ENCODE data around the gene NXPH3. TPM values are rescaled to one million over a fixed set of nuclear protein-coding genes. Genes with fewer than 3 reads are reported as not detected.
"Not testable (repeated sequence)": the region's sequence is repeated elsewhere in the genome, so short reads cannot be mapped to it uniquely, and the experiment has no call there.

Gene NXPH3
- total RNA-seq (2014; rRNA removed; shearing (Covaris generic)), result 0.12 and 0.24 TPM in 2 replicates

- DNase-seq (ENCODE audit: low spot score), result peak; percentile 27
Observed at GRCh38 chr17:49575679-49576087, at the start of gene NXPH3. TSS of gene NXPH3 (plus strand) at chr17:49575871. CDS start at chr17:49576220, 349 bp downstream.

GRCh38 chr17:49527927-49528651, 47.6 kb upstream of the NXPH3 start:
- DNase-seq (ENCODE audit: low spot score), result no peak

GRCh38 chr17:49528966-49529365, 46.7 kb upstream of the NXPH3 start:
- no peak for DNase-seq (ENCODE audit: low spot score)

GRCh38 chr17:49530118-49530517, 45.6 kb upstream of the NXPH3 start:
- DNase-seq (ENCODE audit: low spot score), result no peak

GRCh38 chr17:49543860-49544259, 31.8 kb upstream of the NXPH3 start:
- DNase-seq (ENCODE audit: low spot score), result no peak

- DNase-seq (ENCODE audit: low spot score), result no peak
Observed at GRCh38 chr17:49545007-49545660, 30.5 kb upstream of the NXPH3 start.

- no peak for DNase-seq (ENCODE audit: low spot score)
Observed at GRCh38 chr17:49545806-49546545, 29.7 kb upstream of the NXPH3 start.

- DNase-seq (ENCODE audit: low spot score), result no peak
Observed at GRCh38 chr17:49546546-49547535, 28.8 kb upstream of the NXPH3 start.

- no peak for DNase-seq (ENCODE audit: low spot score)
Observed at GRCh38 chr17:49547566-49547965, 28.1 kb upstream of the NXPH3 start.

- DNase-seq (ENCODE audit: low spot score), result no peak
Observed at GRCh38 chr17:49548051-49548505, 27.6 kb upstream of the NXPH3 start.

GRCh38 chr17:49548506-49549310, 27.0 kb upstream of the NXPH3 start:
- DNase-seq (ENCODE audit: low spot score), result peak; percentile 34

GRCh38 chr17:49549311-49549605, 26.4 kb upstream of the NXPH3 start:
- DNase-seq (ENCODE audit: low spot score), result no peak

- DNase-seq (ENCODE audit: low spot score), result no peak
Observed at GRCh38 chr17:49549691-49550678, 25.7 kb upstream of the NXPH3 start.

GRCh38 chr17:49550764-49551163, 24.9 kb upstream of the NXPH3 start:
- DNase-seq (ENCODE audit: low spot score), result not testable (repeated sequence)

GRCh38 chr17:49551221-49552069, 24.2 kb upstream of the NXPH3 start:
- DNase-seq (ENCODE audit: low spot score), result no peak

GRCh38 chr17:49552070-49552751, 23.5 kb upstream of the NXPH3 start:
- peak; percentile 31 for DNase-seq (ENCODE audit: low spot score)

- no peak for DNase-seq (ENCODE audit: low spot score)
Observed at GRCh38 chr17:49553676-49554335, 21.9 kb upstream of the NXPH3 start.

Data from A172 (cell line).